ENCODE measurements around the gene HOXA4. TPM values are rescaled to one million over a fixed set of nuclear protein-coding genes. Genes with fewer than 3 reads are reported as not detected.

Gene HOXA4
- total RNA-seq, 1 donor from 2014 or later, result not detected

GRCh38 chr7:27143023-27143949, 12.7 kb upstream of the HOXA4 start, which contains the start of gene HOXA5:
Gene HOXA5 (minus strand): TSS chr7:27143681. CDS start chr7:27143607, 74 bp downstream.
- no peak within 1 kb of the TSS for H3K27ac Mint-ChIP-seq (ENCODE audit: unreplicated experiment)
- H3K4me1 Mint-ChIP-seq (ENCODE audit: unreplicated experiment), result peaks cover 8% of the 10 kb centered on the region
- peak; percentile 30 for TF ChIP-seq CTCF (IDR thresholded peaks at IDR 0.05)
- no peaks in the 10 kb centered on the region for H3K9me3 Mint-ChIP-seq (ENCODE audit: unreplicated experiment)
- peak within 1 kb of the TSS; percentile 14 for H3K4me3 Mint-ChIP-seq (ENCODE audit: unreplicated experiment)
- H3K36me3 Mint-ChIP-seq (ENCODE audit: unreplicated experiment), result peaks cover 2% of the 10 kb centered on the region
- peaks cover 87% of the 10 kb centered on the region for H3K27me3 Mint-ChIP-seq (ENCODE audit: unreplicated experiment)
- DNase-seq (ENCODE audit: extremely low spot score, unreplicated experiment), result no peak

GRCh38 chr7:27142580-27143022, 12.0 kb upstream of the HOXA4 start:
- Mint-ChIP-seq H3K27ac (ENCODE audit: unreplicated experiment) (no peak overlapping the region), H3K36me3 (ENCODE audit: unreplicated experiment) (no peaks in the 10 kb centered on the region), H3K4me1 (ENCODE audit: unreplicated experiment) (peaks cover 8% of the 10 kb centered on the region), H3K9me3 (ENCODE audit: unreplicated experiment) (no peaks in the 10 kb centered on the region), H3K4me3 (ENCODE audit: unreplicated experiment) (peak overlapping the region; percentile 14), H3K27me3 (ENCODE audit: unreplicated experiment) (peaks cover 90% of the 10 kb centered on the region)
- no peak for DNase-seq (ENCODE audit: extremely low spot score, unreplicated experiment)
- no peak for TF ChIP-seq CTCF (IDR thresholded peaks at IDR 0.05)

- Mint-ChIP-seq H3K27ac (ENCODE audit: unreplicated experiment) (no peak overlapping the region), H3K27me3 (ENCODE audit: unreplicated experiment) (peaks cover 90% of the 10 kb centered on the region), H3K9me3 (ENCODE audit: unreplicated experiment) (no peaks in the 10 kb centered on the region), H3K4me1 (ENCODE audit: unreplicated experiment) (peaks cover 8% of the 10 kb centered on the region), H3K36me3 (ENCODE audit: unreplicated experiment) (no peaks in the 10 kb centered on the region), H3K4me3 (ENCODE audit: unreplicated experiment) (peak overlapping the region; percentile 14)
- no peak for TF ChIP-seq CTCF (IDR thresholded peaks at IDR 0.05)
- no peak for DNase-seq (ENCODE audit: extremely low spot score, unreplicated experiment)
These were observed 11.5 kb upstream of the HOXA4 start for GRCh38 chr7:27141923-27142579.

GRCh38 chr7:27141137-27141922, 10.8 kb upstream of the HOXA4 start:
- no peak for TF ChIP-seq CTCF (IDR thresholded peaks at IDR 0.05)
- Mint-ChIP-seq H3K4me3 (ENCODE audit: unreplicated experiment) (no peak overlapping the region), H3K27me3 (ENCODE audit: unreplicated experiment) (peaks cover 90% of the 10 kb centered on the region), H3K27ac (ENCODE audit: unreplicated experiment) (no peak overlapping the region), H3K9me3 (ENCODE audit: unreplicated experiment) (no peaks in the 10 kb centered on the region), H3K36me3 (ENCODE audit: unreplicated experiment) (no peaks in the 10 kb centered on the region), H3K4me1 (ENCODE audit: unreplicated experiment) (peaks cover 8% of the 10 kb centered on the region)
- DNase-seq (ENCODE audit: extremely low spot score, unreplicated experiment), result no peak
